Mesothelial cell of epicardium (in vitro differentiated cells): Measurements from ENCODE around the gene HPCAL1. TPM values are rescaled to one million over a fixed set of nuclear protein-coding genes. Genes with fewer than 3 reads are reported as not detected.
"Not testable (repeated sequence)": the region's sequence is repeated elsewhere in the genome, so short reads cannot be mapped to it uniquely, and the experiment has no call there.

ENCODE experiments used
- DNase-seq, 2 experiments: peaks; one replicate each; pipeline ENCODE4 v3.0.0; 2021; ENCODE audit warnings: low spot score in 2 of 2; ENCODE audit not compliant: unreplicated experiment in 2 of 2
- H3K27ac Mint-ChIP-seq: 2 replicates; pipeline ENCODE4 v1.8.0; 2021; ENCODE audit warnings: mixed read lengths
- H3K27me3 Mint-ChIP-seq: 2 replicates; pipeline ENCODE4 v1.8.0; 2021; ENCODE audit warnings: low read depth, mixed read lengths
- H3K36me3 Mint-ChIP-seq: 2 replicates; pipeline ENCODE4 v1.8.0; 2021; ENCODE audit warnings: mixed read lengths
- H3K4me1 Mint-ChIP-seq: 2 replicates; pipeline ENCODE4 v1.8.0; 2021; ENCODE audit warnings: mixed read lengths
- H3K4me3 Mint-ChIP-seq: 2 replicates; pipeline ENCODE4 v1.8.0; 2021; ENCODE audit warnings: mild to moderate bottlenecking, moderate library complexity, mixed read lengths
- H3K9me3 Mint-ChIP-seq: 2 replicates; pipeline ENCODE4 v1.8.0; 2021; ENCODE audit warnings: mixed read lengths
- CTCF ChIP-seq: fragments of 200-600 bp; sonication (generic); IDR thresholded peaks from one replicate; pipeline ENCODE4 v1.5.0; 2021; ENCODE audit warnings: antibody characterized with exemption; ENCODE audit not compliant: unreplicated experiment
- total RNA-seq: library from RNA; stranded (reverse); gene quantifications from 3 replicates; pipeline ENCODE4 v1.2.1, GENCODE V29; 2021

Gene HPCAL1
- total RNA-seq, 1 donor from 2014 or later = 17.5 TPM

GRCh38 chr2:10258726-10259125 lies 44.0 kb upstream of the HPCAL1 start:
- no peak overlapping the region for H3K4me3 Mint-ChIP-seq
- no peak for DNase-seq
- no peak for TF ChIP-seq CTCF
- H3K9me3 Mint-ChIP-seq = no peaks in the 10 kb centered on the region
- H3K27me3 Mint-ChIP-seq = no peaks in the 10 kb centered on the region
- H3K36me3 Mint-ChIP-seq = no peaks in the 10 kb centered on the region
- peaks cover 6% of the 10 kb centered on the region for H3K4me1 Mint-ChIP-seq
- H3K27ac Mint-ChIP-seq = no peak overlapping the region

- no peaks in the 10 kb centered on the region for H3K27me3 Mint-ChIP-seq
- peaks cover 8% of the 10 kb centered on the region for H3K4me1 Mint-ChIP-seq
- no peak overlapping the region for H3K27ac Mint-ChIP-seq
- no peak for DNase-seq
- TF ChIP-seq CTCF = no peak
- no peaks in the 10 kb centered on the region for H3K9me3 Mint-ChIP-seq
- H3K36me3 Mint-ChIP-seq = no peaks in the 10 kb centered on the region
- no peak overlapping the region for H3K4me3 Mint-ChIP-seq
Measured at GRCh38 chr2:10260130-10260529, 42.6 kb upstream of the HPCAL1 start.

DNA sequence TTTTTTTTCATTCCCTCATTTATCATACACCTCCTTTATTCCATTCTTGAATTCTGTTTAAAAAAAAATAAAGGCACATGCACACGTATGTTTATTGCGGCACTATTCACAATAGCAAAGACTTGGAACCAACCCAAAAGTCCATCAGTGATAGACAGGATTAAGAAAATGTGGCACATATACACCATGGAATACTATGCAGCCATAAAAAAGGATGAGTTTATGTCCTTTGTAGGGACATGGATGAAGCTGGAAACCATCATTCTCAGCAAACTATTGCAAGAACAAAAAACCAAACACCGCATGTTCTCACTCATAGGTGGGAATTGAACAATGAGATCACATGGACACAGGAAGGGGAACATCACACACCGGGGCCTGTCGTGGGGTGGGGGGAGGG lies 39.2 kb upstream of the HPCAL1 start:
- Mint-ChIP-seq H3K27ac (peak overlapping the region; percentile 6), H3K4me1 (peaks cover 12% of the 10 kb centered on the region)
- H3K36me3 Mint-ChIP-seq, H3K9me3 Mint-ChIP-seq, DNase-seq, H3K4me3 Mint-ChIP-seq, H3K27me3 Mint-ChIP-seq: not testable (repeated sequence)

GRCh38 chr2:10264506-10265328 lies 38.0 kb upstream of the HPCAL1 start:
- H3K36me3 Mint-ChIP-seq = no peaks in the 10 kb centered on the region
- no peak for TF ChIP-seq CTCF
- peaks cover 12% of the 10 kb centered on the region for H3K4me1 Mint-ChIP-seq
- H3K27ac Mint-ChIP-seq = no peak overlapping the region
- H3K9me3 Mint-ChIP-seq = no peaks in the 10 kb centered on the region
- DNase-seq = peak in 1 of 2 experiments; percentile 10
- H3K27me3 Mint-ChIP-seq = no peaks in the 10 kb centered on the region
- no peak overlapping the region for H3K4me3 Mint-ChIP-seq

- H3K27me3 Mint-ChIP-seq = no peaks in the 10 kb centered on the region
- no peak overlapping the region for H3K27ac Mint-ChIP-seq
- H3K9me3 Mint-ChIP-seq = no peaks in the 10 kb centered on the region
- peaks cover 12% of the 10 kb centered on the region for H3K4me1 Mint-ChIP-seq
- no peaks in the 10 kb centered on the region for H3K36me3 Mint-ChIP-seq
- TF ChIP-seq CTCF = no peak
- peak in 1 of 2 experiments; percentile 2 for DNase-seq
- no peak overlapping the region for H3K4me3 Mint-ChIP-seq
Measured at GRCh38 chr2:10265329-10266132, 37.2 kb upstream of the HPCAL1 start.

- no peaks in the 10 kb centered on the region for H3K27me3 Mint-ChIP-seq
- H3K4me1 Mint-ChIP-seq = peaks cover 15% of the 10 kb centered on the region
- no peak overlapping the region for H3K27ac Mint-ChIP-seq
- no peak overlapping the region for H3K4me3 Mint-ChIP-seq
- TF ChIP-seq CTCF = no peak
- DNase-seq = peak in 1 of 2 experiments; percentile 2
- H3K9me3 Mint-ChIP-seq = no peaks in the 10 kb centered on the region
- no peaks in the 10 kb centered on the region for H3K36me3 Mint-ChIP-seq
Measured at GRCh38 chr2:10266133-10266620, 36.5 kb upstream of the HPCAL1 start.
